Cortex of kidney (tissue), 1 donor: ENCODE results near the gene PRRC1.
"Not testable (repeated sequence)": the region's sequence is repeated elsewhere in the genome, so short reads cannot be mapped to it uniquely, and the experiment has no call there.

Source experiments
- DNase-seq: peaks from one replicate; lab custom pipeline; 2025; lab: John Stamatoyannopoulos, UW

PRRC1 gene

GRCh38 chr5:127545249-127545648 lies 27.8 kb downstream of the PRRC1 start:
- not testable (repeated sequence) for DNase-seq

GRCh38 chr5:127549551-127549950 lies 32.1 kb downstream of the PRRC1 start:
- DNase-seq = no peak

- no peak for DNase-seq
Observed at GRCh38 chr5:127550652-127551409, 33.4 kb downstream of the PRRC1 start.

- no peak for DNase-seq
Observed at GRCh38 chr5:127551410-127552041, 34.1 kb downstream of the PRRC1 start.

- DNase-seq = no peak
Observed at GRCh38 chr5:127555826-127556225, 38.4 kb downstream of the PRRC1 start.

GRCh38 chr5:127556609-127557334 lies 39.3 kb downstream of the PRRC1 start:
- DNase-seq = no peak

GRCh38 chr5:127558273-127558672 lies 40.8 kb downstream of the PRRC1 start:
- no peak for DNase-seq

GRCh38 chr5:127561254-127561653 lies 43.8 kb downstream of the PRRC1 start:
- no peak for DNase-seq

GRCh38 chr5:127562252-127562651 lies 44.8 kb downstream of the PRRC1 start:
- no peak for DNase-seq

GRCh38 chr5:127563136-127563535 lies 45.7 kb downstream of the PRRC1 start:
- no peak for DNase-seq

- DNase-seq = no peak
Observed at GRCh38 chr5:127564002-127564769, 46.7 kb downstream of the PRRC1 start.

- DNase-seq = no peak
Observed at GRCh38 chr5:127565586-127566270, 48.3 kb downstream of the PRRC1 start.

GRCh38 chr5:127567026-127567768 lies 49.8 kb downstream of the PRRC1 start:
- DNase-seq = no peak

- DNase-seq = no peak
Observed at GRCh38 chr5:127568166-127568565, 50.7 kb downstream of the PRRC1 start.

GRCh38 chr5:127569471-127569870 lies 52.0 kb downstream of the PRRC1 start:
- not testable (repeated sequence) for DNase-seq

- DNase-seq = no peak
Observed at GRCh38 chr5:127571314-127572131, 54.1 kb downstream of the PRRC1 start.

GRCh38 chr5:127572930-127573329 lies 55.5 kb downstream of the PRRC1 start:
- DNase-seq = no peak

GRCh38 chr5:127574852-127575679 lies 57.6 kb downstream of the PRRC1 start:
- no peak for DNase-seq

GRCh38 chr5:127577458-127577857 lies 60.0 kb downstream of the PRRC1 start:
- DNase-seq = no peak
